Spleen (tissue), 7 donors: ENCODE results near the gene GNG7.

ENCODE experiments used
- CTCF ChIP-seq, 11 experiments: fragments of 200-600 bp in 7 of 11; fragments of 450-650 bp in 4 of 11; sonication (generic) in 4 of 11; IDR thresholded peaks in 8 of 11; conservative IDR thresholded peaks in 3 of 11; 1 replicate in 7 of 11; 2 replicates in 4 of 11; pipeline versions ENCODE4 v1.4.0 to v1.8.0; 2016 to 2021; ENCODE audit warnings: antibody characterized with exemption in 11 of 11, inconsistent platforms in 4 of 11, mild to moderate bottlenecking in 1 of 11
- POLR2A ChIP-seq, 3 donors: fragments of 450-650 bp; IDR thresholded peaks; one replicate each; pipeline ENCODE4 v1.5.1; 2017; ENCODE audit warnings: antibody characterized with exemption in 3 of 3, mild to moderate bottlenecking in 1 of 3
- donor health status: DM: no; HTN: no; CAD: no; lungs with moderate emphysema.
- donor health status: DM: no; HTN: no; CAD: no.
- donor health status: DM: no; HTN: no; CAD: no.

GRCh38 chr19:2714531-2715269 is 12.2 kb upstream of the GNG7 start:
- TF ChIP-seq POLR2A (IDR thresholded peaks at IDR 0.05) (no peak), CTCF (IDR thresholded peaks at IDR 0.05 in 8 of 11, conservative IDR thresholded peaks at IDR 0.05 in 3 of 11) (no peak)
